ENCODE results near the gene SERPINE2.

- TF ChIP-seq POLR2AphosphoS5 (IDR thresholded peaks at IDR 0.05) (no peak), POLR2A (IDR thresholded peaks at IDR 0.05) (no peak)
Observed at GRCh38 chr2:224086226-224086914, 47.3 kb upstream of the SERPINE2 start.

Measured in breast epithelium (tissue), 3 donors.